ENCODE measurements around the gene PPP2R3A.
"Not testable (repeated sequence)": the region's sequence is repeated elsewhere in the genome, so short reads cannot be mapped to it uniquely, and the experiment has no call there.

The PPP2R3A gene

DNA sequence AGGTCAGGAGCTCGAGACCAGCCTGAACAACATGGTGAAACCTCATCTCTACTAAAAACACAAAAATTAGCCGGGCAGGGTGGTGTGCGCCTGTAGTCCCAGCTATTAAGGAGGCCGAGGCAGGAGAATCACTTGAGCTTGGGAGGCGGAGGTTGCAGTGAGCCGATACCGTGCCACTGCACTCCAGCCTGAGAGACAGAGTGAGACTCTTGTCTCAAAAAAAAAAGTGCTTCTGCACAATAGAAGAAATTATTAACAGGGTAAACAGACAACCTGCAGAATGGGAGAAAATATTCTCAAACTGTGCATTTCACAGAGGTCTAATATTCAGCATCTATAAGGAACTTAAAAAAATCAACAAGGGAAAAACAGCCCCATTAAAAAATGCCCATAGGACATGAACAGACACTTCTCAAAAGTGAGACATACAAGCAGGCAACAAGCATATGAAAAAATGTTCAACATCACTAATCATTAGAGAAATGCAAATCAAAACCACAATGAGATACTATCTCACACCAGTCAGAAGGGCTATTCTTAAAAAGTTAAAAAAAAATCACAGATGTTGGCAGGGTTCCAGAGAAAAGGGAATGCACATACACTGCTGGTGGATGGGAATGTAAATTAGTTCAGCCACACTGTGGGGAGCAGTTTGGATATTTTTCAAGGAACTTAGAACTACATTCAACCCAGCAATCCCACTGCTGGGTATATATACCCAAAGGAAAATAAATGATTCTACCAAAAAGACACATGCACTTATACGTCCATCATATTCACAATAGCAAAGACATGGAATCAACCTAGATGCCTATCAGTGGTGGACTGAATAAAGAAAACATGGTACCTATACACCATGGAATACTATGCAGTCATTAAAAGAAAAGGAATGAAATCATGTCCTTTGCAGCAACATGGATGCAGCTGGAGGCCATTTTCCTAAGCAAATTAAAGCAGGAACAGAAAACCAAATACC lies 155.1 kb downstream of the PPP2R3A start:
- H3K4me3 ChIP-seq (ENCODE audit: low read depth, low read length): no peak overlapping the region
- POLR2A ChIA-PET: no interaction called here
- TF ChIP-seq CTCF (IDR thresholded peaks at IDR 0.05; ENCODE audit: insufficient read depth, low read length, missing control alignments): no peak
- CTCF ChIA-PET: interaction anchor here (0.5 to 0.9 kb wide), 2 partner anchors 30 to 47 kb away, joined by 3 to 4 read pairs; no protein-coding TSS in a partner anchor
- peak; percentile 12 for DNase-seq (ENCODE audit: low read depth, low spot score)

- no peak for TF ChIP-seq CTCF (IDR thresholded peaks at IDR 0.05; ENCODE audit: insufficient read depth, low read length, missing control alignments)
These were observed 156.5 kb downstream of the PPP2R3A start for GRCh38 chr3:136122006-136122405.

DNA sequence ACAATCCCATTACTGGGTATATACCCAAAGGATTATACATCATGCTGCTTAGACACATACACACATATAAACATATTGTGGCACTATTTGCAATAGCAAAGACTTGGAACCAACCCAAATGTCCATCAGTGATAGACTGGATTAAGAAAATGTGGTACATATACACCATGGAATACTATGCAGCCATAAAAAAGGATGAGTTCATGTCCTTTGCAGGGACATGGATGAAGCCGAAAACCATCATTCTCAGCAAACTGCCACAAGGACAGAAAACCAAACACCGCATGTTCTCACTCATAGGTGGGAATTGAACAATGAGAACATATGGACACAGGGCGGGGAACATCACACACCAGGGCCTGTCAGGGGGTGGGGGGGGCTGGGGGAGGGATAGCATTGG lies 166.1 kb downstream of the PPP2R3A start:
- H3K4me3 ChIP-seq (ENCODE audit: low read depth, low read length); DNase-seq (ENCODE audit: low read depth, low spot score); CTCF ChIA-PET; POLR2A ChIA-PET: not testable (repeated sequence)

More at GRCh38 chr3:136122006-136122405, 156.5 kb downstream of the PPP2R3A start:
- ChIA-PET CTCF (interaction anchor here (0.9 kb wide), 1 partner anchor 32 kb away, joined by 4 read pairs; no protein-coding TSS in a partner anchor), POLR2A (no interaction called here)
- H3K4me3 ChIP-seq (ENCODE audit: low read depth, low read length): no peak overlapping the region
- DNase-seq (ENCODE audit: low read depth, low spot score): no peak

DNA sequence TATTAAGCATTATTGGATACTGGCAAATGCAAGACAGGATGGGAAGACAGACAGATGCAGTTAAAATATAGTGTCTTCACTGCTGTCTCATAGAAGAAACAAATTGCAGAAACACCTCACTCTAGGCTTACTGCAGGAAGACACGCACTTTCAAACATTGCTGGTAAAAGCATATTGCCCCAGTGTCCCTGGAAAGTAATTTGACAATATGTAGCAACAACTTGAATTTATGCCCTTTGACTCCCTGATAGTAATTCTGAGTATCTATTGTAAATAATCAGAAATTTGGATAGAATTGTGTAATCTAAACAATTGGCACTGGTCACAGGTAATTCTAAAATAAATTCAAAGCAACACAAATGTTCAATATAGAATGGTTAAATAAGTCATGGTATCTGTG lies 168.6 kb downstream of the PPP2R3A start:
- H3K4me3 ChIP-seq (ENCODE audit: low read depth, low read length): no peak overlapping the region
- TF ChIP-seq CTCF (IDR thresholded peaks at IDR 0.05; ENCODE audit: insufficient read depth, low read length, missing control alignments): no peak
- ChIA-PET POLR2A (no interaction called here), CTCF (no interaction called here)
- DNase-seq (ENCODE audit: low read depth, low spot score): no peak

GRCh38 chr3:136135039-136135802 lies 169.7 kb downstream of the PPP2R3A start:
- ChIA-PET CTCF (interaction anchor here (1.0 kb wide), 1 partner anchor 11 kb away, joined by 3 read pairs; no protein-coding TSS in a partner anchor), POLR2A (no interaction called here)
- no peak for TF ChIP-seq CTCF (IDR thresholded peaks at IDR 0.05; ENCODE audit: insufficient read depth, low read length, missing control alignments)
- no peak for DNase-seq (ENCODE audit: low read depth, low spot score)
- no peak overlapping the region for H3K4me3 ChIP-seq (ENCODE audit: low read depth, low read length)

- TF ChIP-seq CTCF (IDR thresholded peaks at IDR 0.05; ENCODE audit: insufficient read depth, low read length, missing control alignments): no peak
- DNase-seq (ENCODE audit: low read depth, low spot score): no peak
- CTCF ChIA-PET: interaction anchor here (1.0 kb wide), 1 partner anchor 10 kb away, joined by 3 read pairs; no protein-coding TSS in a partner anchor
- no peak overlapping the region for H3K4me3 ChIP-seq (ENCODE audit: low read depth, low read length)
- POLR2A ChIA-PET: no interaction called here
These were observed 170.9 kb downstream of the PPP2R3A start for GRCh38 chr3:136136454-136136853.
